GM10266 (cell line): Measurements from ENCODE around the gene LMF1.

Experiments used
- DNase-seq: peaks from one replicate; pipeline ENCODE4 v3.0.0; 2012; ENCODE audit errors: extremely low spot score
- TF ChIP-seq, protein P1 (sequence below): IDR thresholded peaks from 2 replicates; pipeline ENCODE4 v1.5.1; 2012; ENCODE audit warnings: mild to moderate bottlenecking, low read depth; ENCODE audit not compliant: control insufficient read depth, insufficient read depth; ENCODE audit errors: missing control alignments

LMF1 gene

DNA sequence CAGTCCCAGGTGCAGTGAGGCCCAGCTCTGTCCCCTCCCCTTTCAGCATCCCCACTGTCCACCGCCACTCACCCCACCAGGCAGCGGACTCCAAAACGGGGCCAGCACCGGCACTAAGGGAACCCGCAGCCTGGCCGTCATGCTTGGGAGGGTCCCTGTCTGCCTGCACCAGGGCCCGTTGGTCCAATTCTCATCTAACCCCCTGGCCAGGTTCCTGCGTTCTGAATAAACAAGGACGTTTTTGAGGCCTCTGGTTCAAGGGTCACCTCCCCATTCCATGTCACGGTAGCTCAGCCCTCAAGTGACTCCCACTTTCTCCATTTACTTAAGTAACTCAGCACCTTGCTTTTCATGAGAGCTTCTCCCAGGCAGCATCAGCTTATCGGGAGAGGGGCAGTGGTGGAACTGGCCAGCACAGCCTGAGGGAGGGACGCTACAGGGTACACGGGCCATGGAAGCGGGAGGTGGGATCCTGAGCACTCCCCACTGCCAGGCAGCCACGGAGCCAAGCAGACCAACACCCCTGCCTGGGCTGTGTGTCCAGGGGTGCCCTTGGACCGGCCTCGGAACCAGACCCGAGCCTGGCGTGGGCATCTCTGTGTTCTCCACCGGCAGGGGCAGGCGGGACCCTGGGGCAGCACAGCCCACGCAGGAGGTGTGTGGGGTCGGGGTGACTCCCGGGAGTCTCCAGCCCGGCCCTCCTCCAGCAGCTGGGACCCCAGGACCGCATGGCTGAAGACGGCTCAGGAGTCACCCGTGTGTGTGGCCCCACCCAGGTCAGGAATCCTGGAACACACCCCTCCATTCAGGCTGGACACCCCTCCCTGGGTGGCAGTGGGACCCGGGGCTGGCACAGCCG is 95.4 kb downstream of the LMF1 start:
- DNase-seq: no peak
- TF ChIP-seq, protein P1, sequence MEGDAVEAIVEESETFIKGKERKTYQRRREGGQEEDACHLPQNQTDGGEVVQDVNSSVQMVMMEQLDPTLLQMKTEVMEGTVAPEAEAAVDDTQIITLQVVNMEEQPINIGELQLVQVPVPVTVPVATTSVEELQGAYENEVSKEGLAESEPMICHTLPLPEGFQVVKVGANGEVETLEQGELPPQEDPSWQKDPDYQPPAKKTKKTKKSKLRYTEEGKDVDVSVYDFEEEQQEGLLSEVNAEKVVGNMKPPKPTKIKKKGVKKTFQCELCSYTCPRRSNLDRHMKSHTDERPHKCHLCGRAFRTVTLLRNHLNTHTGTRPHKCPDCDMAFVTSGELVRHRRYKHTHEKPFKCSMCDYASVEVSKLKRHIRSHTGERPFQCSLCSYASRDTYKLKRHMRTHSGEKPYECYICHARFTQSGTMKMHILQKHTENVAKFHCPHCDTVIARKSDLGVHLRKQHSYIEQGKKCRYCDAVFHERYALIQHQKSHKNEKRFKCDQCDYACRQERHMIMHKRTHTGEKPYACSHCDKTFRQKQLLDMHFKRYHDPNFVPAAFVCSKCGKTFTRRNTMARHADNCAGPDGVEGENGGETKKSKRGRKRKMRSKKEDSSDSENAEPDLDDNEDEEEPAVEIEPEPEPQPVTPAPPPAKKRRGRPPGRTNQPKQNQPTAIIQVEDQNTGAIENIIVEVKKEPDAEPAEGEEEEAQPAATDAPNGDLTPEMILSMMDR: no peak

DNA sequence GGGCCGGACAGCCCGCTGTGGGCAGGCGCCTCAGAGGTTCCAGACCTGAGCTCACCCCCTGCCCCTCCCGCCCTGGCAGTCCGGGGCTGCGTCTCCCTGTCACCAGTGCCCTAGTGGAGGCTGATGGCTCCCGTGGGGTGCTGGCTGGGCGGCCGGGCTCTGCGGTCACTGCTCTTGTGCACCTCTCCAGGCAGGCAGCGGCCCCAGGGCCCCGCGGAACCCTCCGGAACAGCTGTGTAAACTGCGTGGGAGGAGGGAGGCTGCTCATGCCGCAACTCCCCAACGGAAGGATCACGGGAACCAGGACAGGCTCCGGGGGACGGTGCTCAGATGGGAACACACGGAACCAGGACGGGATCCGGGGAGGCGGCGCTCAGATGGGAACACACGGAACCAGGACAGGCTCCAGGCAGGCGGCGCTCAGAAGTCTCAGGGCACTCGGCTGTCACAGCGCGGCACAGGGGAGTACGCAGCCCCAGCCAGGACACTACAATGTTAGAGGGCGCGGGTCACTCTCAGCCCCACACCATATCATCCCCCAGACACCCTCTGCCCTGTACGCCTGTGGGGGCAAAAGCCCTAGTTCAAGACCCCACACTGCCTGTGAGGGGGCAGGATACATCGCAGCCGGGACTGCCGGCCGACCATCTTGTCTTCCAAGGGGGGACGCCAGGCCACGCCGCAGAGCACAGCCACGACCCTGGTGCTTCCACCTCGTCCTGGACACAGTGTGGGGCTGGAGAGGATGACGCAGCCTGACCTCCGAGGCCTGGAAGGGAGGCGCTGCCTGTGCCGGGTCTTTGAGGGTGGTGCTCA is 96.2 kb downstream of the LMF1 start:
- no peak for DNase-seq
- TF ChIP-seq, protein P1: no peak

DNA sequence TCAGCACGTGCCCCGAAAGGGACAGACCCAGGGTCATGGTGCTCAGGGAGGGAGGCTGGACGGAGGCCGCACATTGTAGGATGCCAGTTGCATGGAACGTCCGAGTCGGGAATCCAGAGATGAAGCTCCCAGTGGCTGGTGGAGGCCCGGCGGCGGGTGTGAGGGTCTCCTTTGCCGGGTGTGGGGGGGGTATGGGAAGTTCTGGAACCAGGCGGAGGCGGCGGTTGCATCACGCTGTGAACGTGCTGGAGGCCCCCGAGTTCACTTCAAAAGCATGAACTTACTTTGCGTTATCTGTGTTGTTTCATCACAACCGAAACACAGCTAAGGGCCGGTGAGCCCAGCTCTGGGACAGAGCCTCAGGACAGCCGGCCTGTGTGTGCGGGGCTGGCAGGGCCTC is 96.9 kb downstream of the LMF1 start:
- DNase-seq: no peak
- TF ChIP-seq, protein P1: no peak

DNA sequence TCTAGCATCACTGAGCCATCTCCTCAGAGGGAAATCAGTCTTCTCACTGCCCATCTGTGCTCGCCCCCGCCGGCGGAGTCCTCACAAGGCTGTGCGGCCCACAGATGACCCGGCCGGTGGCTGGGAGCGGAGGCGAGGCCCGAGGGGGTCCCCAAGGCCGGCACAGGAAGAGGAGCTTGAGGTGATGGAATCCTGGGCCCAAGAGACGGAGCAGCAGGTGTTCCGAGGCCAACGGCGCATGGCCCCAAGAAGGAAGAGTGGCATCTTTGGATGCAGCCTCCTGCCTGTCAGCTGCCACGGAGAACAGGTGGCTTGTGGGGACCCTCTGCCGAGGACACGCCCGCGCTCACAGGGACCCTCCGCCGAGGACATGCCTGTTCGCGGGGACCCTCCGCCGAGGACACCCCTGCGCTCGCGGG is 97.5 kb downstream of the LMF1 start:
- DNase-seq: no peak
- TF ChIP-seq, protein P1: no peak

DNA sequence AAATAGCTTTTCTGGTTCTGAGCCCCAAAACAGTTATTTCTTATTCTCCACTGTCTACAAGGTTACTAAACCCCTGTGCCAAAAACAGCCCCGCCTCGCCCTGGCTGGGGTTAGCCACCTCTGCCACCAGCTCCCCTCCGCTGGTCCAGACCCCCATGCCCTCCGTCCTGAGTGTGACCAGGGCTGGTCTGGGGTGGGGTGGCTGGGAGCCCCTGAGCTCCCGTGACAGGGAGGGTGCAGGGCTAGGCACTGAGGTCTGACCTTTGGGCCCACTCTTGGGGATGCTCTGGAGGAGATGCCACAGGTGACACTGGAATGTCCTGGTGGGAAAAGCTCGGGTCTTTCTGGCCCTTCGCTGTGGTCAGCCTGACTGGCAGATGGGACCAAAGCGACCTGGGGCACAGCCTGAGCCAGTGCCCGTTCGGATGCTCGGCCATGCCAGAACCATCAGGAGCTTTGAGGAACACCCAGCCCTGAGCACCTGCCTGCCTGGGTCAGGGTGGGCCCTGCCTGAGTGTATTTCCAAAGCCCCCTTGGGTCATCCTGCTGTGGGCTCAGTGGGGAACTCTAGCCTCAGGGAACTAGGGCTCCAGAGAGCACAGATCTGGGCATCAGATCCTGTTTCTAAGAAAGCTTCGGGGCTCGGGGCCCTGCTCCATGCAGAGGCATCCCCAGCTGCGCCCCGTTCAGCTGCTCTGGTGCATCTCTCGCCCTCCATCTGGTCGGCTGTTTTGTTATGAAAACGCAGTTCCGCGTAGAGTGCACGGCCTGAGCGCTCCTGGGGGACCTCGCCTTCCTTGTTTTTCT is 98.1 kb downstream of the LMF1 start:
- no peak for DNase-seq
- TF ChIP-seq, protein P1: no peak

DNA sequence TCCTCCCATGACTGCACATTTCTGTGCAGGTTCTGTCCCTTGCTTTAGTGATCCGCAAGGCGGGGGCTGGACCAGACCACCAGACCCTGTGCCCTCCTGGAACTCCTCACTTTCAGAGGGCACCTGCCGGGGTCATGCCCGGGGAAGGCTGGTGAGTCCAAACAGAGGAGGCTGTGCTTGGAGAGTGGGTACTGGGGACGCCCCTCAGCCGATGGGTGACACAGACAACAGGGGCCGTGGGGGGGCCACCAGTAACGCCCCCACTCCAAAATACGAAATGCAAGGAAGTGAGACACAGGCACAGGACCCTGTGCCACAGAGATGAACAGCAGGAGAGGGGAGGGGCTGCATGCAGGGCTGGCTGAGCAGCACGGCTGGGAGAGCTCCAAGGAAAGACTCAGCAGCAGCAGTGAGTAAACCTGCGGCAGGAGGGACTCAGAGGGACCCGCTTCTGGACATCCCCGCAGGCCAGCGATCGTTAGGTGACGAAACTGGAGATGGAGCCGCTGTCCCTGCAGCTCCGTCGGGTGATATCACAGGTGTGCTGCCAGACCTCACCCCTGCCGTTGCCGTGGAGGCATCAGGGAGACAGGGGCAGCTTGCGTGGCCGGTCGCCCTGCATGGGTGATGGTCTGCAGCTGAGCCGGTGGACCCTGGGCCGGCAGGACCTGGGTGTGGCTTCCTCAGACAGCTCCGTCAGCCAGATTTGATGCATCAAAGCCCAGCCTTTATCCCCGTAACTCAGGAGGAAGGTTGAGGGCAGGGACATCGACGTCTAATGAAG is 99.0 kb downstream of the LMF1 start:
- TF ChIP-seq, protein P1: no peak
- no peak for DNase-seq
